Measurements from ENCODE around the gene TAGAP. TPM values are rescaled to one million over a fixed set of nuclear protein-coding genes. Genes with fewer than 3 reads are reported as not detected.

The TAGAP gene
- total RNA-seq, 1 experiment from 2014 or later: not detected

DNA sequence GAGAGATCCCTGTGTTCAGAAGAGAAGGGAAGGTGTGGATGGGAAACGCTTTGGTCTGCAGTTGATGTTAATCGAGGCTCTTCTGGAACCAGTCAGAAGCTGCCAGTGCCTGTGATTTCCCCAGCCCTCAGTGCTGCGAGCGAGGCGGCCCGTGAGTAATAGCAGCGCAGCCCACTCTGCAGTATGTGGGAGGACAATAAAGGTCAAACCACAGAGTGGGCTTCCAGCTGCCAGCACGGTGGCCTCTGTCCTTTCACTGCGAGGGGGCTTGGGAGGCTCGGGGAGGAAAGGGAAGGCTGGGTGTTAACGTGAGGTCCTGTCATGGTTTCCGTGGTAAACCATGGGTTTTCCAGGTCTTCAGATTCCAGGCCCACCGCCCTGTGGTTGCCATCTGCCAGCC, 32.3 kb upstream of the TAGAP start:
- Histone ChIP-seq H3K9me3 (ENCODE audit: control insufficient read depth, low read depth, low read length) (no peaks in the 10 kb centered on the region), H3K4me1 (ENCODE audit: insufficient read depth, low read length) (no peaks in the 10 kb centered on the region), H4K8ac (replicated peaks; ENCODE audit: insufficient read length, low read depth, low read length) (no peak overlapping the region), H4K5ac (ENCODE audit: insufficient read length, low read depth, low read length) (no peak overlapping the region), H2BK20ac (ENCODE audit: low read depth, low read length, poor library complexity, severe bottlenecking) (no peak overlapping the region), H2AK5ac (ENCODE audit: insufficient read length, low read length) (no peak overlapping the region), H3K18ac (ENCODE audit: insufficient read length, low read depth, low read length) (no peak overlapping the region), H3K9ac (ENCODE audit: extremely low read depth, insufficient read length, low read length) (no peak overlapping the region), H3K14ac (ENCODE audit: insufficient read depth, low read length) (no peak overlapping the region), H3K23me2 (ENCODE audit: insufficient read length, low read depth, low read length, poor library complexity, severe bottlenecking) (no peaks in the 10 kb centered on the region), H2BK12ac (ENCODE audit: insufficient read length, low read depth, low read length) (no peak overlapping the region), H3K27ac (ENCODE audit: insufficient read length, low read depth, low read length) (no peak overlapping the region), H4K91ac (ENCODE audit: insufficient read length, low read depth, low read length) (no peak overlapping the region), H3K27me3 (ENCODE audit: insufficient read depth, low read length) (no peaks in the 10 kb centered on the region), H2BK15ac (ENCODE audit: low read depth, low read length) (no peak overlapping the region), H3K23ac (ENCODE audit: insufficient read length, low read depth, low read length) (no peak overlapping the region), H3K56ac (ENCODE audit: insufficient read length, low read depth, low read length) (no peak overlapping the region), H2AFZ (ENCODE audit: low read length) (no peak overlapping the region), H4K20me1 (ENCODE audit: control insufficient read depth, insufficient read depth, insufficient read length) (no peaks in the 10 kb centered on the region), H3T11ph (ENCODE audit: low read length) (no peak overlapping the region), H3K79me1 (ENCODE audit: insufficient read depth, low read depth, low read length, poor library complexity, severe bottlenecking) (no peaks in the 10 kb centered on the region), H2BK5ac (ENCODE audit: insufficient read length, low read length) (no peak overlapping the region), H2BK120ac (ENCODE audit: low read depth, low read length, poor library complexity, severe bottlenecking) (no peak overlapping the region), H3K4me2 (ENCODE audit: insufficient read depth, insufficient read length, low read length) (no peak overlapping the region), H3K79me2 (ENCODE audit: insufficient read depth, low read length) (no peaks in the 10 kb centered on the region), H3K4ac (ENCODE audit: low read depth, low read length) (no peak overlapping the region)
- Mint-ChIP-seq H3K4me1 (peaks cover 6 to 7% of the 10 kb centered on the region in 2 experiments; a peak in 3 of 4 replicates), H3K27me3 (ENCODE audit: low read depth) (peaks cover 19% of the 10 kb centered on the region), H3K9me3 (no peaks in the 10 kb centered on the region), H3K27ac (peak overlapping the region in 1 of 3 experiments; percentile 10; a peak in 1 of 7 replicates), H3K4me3 (no peak overlapping the region), H3K36me3 (ENCODE audit: insufficient read depth in 1 of 3, low read depth in 3 of 3) (no peaks in the 10 kb centered on the region)
- WGBS (ENCODE audit: extremely low coverage, insufficient read length, low lambda C conversion rate): no CpG with 5 or more reads among the region's 13 CpGs
- no peak for TF ChIP-seq CTCF (conservative IDR thresholded peaks at IDR 0.05)
- no peak for DNase-seq

All from H9 (cell line).